ENCODE measurements around the gene ISLR. TPM values are rescaled to one million over a fixed set of nuclear protein-coding genes. Genes with fewer than 3 reads are reported as not detected.

The ISLR gene, protein sequence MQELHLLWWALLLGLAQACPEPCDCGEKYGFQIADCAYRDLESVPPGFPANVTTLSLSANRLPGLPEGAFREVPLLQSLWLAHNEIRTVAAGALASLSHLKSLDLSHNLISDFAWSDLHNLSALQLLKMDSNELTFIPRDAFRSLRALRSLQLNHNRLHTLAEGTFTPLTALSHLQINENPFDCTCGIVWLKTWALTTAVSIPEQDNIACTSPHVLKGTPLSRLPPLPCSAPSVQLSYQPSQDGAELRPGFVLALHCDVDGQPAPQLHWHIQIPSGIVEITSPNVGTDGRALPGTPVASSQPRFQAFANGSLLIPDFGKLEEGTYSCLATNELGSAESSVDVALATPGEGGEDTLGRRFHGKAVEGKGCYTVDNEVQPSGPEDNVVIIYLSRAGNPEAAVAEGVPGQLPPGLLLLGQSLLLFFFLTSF
- total RNA-seq: 46.8 TPM

- peak; percentile 96 for DNase-seq
Measured at GRCh38 chr15:74173380-74174218, at the start of gene ISLR. TSS of gene ISLR (plus strand) at chr15:74173710. CDS start at chr15:74174859, 1,149 bp downstream.

DNA sequence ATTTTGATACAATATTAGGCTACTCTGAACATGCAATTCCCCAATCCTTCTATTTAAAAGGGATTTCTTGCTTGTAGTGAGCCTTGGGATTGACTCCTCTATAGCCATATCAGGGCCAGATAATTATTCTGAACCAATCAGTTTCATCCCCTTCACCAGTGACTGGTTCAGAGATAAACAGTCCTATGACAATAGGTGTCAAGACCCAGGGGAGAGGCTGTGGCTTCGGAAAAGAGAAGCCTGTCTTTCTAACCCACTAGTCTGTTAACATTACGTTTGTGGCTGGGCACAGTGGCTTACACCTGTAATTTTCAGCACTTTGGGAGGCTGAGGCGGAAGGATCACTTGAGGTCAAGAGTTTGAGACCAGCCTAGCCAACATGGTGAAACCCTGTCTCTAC is 49.3 kb upstream of the ISLR start:
- DNase-seq: no peak

DNA sequence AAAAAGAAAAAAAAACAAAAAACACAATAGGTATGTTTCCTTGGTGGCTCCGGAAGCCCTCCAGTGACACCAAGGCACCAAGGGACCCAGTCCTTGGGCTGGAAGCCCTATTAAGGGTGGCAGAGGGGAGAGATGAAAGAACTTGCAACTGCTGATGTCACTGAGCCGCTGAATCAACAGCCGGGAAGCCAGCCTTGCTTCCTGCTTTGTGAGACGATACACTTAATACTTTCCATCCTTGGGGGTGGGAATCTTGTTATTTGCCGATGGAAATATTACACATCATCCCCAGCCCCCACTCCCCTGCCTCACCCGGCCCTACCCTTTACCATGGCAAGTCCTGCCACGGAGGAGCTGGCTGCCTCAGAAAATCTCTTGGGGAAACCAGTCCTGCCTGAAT is 48.8 kb upstream of the ISLR start:
- no peak for DNase-seq

GRCh38 chr15:74127255-74127953 is 46.1 kb upstream of the ISLR start:
- peak; percentile 77 for DNase-seq

GRCh38 chr15:74127954-74128784 is 45.3 kb upstream of the ISLR start:
- no peak for DNase-seq

GRCh38 chr15:74128785-74129585 is 44.5 kb upstream of the ISLR start:
- no peak for DNase-seq

DNA sequence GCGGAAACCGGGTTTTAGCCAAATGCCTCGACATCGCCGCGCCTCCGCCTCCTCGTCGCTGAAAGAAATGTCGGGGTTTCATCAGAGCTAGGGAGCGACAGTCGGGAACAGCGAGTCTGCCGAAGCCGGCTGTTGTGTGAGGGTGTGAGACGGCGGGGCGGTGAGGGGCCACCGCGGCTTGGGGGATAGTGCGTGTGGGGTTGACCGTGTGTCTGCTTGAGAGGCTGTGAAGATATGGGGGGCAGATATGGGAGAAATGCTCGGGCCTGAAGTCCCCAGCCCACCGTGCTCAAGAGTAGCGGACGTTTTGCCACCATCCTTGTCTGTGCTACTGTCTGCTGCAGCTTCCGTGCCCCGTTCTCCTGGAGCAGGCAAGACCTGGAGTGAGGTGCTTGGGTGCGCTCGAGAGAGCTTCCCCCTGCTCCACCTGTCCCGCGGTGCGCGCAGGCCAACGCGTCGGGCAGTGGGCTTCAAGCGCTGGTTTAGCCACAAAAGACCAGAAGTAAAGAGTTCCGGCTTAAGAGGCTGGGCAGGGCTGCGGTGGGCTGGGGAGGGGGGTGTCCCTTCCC is 43.8 kb upstream of the ISLR start:
- no peak for DNase-seq

DNA sequence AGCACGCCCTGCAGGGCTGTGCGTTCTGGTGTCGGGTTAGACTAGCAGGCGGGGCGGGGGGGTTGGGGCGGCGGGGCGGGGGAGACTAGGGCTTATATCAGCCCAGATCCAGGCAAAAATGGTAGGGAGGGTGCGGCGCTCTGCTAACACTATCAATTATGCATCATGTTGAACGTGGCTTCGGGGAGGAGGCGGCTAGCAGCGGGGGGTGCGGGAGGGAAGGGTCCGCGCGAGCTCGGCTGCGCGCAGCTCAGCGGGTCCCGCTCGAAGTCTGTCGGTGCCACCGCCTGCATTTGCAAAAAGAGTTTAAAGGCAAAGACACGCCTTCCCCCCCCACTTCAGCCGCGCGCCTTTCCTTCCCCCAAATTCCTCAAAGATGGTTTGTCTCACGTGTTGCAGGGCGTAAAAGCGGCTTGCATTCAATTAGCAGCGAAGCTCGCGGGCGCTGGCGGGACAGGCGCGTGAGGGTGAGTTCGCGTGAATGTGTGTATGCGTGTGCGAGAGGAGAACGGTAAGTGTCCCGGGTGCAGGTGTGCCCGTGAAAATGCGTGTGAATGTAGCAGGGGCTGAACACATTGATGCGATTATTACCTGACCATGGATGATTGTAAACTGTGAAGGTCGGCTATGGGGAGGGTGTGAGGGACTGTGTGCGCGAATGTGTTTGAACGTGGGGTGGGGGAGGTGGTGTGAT is 43.2 kb upstream of the ISLR start, which contains the start of gene ISLR2:
TSS of gene ISLR2 (plus strand) at position 432 of the 694 bp plus-strand sequence. CDS start 2,169 bp downstream, outside the sequence.
- no peak for DNase-seq

GRCh38 chr15:74130849-74131627 is 42.5 kb upstream of the ISLR start:
- no peak for DNase-seq

GRCh38 chr15:74131628-74132413 is 41.7 kb upstream of the ISLR start:
- no peak for DNase-seq

DNA sequence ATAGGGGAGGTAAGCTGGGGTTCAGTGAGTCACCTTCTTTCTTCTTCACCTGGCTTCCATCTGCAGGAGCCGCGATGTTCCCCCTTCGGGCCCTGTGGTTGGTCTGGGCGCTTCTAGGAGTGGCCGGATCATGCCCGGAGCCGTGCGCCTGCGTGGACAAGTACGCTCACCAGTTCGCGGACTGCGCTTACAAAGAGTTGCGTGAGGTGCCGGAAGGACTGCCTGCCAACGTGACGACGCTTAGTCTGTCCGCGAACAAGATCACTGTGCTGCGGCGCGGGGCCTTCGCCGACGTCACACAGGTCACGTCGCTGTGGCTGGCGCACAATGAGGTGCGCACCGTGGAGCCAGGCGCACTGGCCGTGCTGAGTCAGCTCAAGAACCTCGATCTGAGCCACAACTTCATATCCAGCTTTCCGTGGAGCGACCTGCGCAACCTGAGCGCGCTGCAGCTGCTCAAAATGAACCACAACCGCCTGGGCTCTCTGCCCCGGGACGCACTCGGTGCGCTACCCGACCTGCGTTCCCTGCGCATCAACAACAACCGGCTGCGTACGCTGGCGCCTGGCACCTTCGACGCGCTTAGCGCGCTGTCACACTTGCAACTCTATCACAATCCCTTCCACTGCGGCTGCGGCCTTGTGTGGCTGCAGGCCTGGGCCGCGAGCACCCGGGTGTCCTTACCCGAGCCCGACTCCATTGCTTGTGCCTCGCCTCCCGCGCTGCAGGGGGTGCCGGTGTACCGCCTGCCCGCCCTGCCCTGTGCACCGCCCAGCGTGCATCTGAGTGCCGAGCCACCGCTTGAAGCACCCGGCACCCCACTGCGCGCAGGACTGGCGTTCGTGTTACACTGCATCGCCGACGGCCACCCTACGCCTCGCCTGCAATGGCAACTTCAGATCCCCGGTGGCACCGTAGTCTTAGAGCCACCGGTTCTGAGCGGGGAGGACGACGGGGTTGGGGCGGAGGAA is 40.5 kb upstream of the ISLR start:
- DNase-seq: no peak

DNA sequence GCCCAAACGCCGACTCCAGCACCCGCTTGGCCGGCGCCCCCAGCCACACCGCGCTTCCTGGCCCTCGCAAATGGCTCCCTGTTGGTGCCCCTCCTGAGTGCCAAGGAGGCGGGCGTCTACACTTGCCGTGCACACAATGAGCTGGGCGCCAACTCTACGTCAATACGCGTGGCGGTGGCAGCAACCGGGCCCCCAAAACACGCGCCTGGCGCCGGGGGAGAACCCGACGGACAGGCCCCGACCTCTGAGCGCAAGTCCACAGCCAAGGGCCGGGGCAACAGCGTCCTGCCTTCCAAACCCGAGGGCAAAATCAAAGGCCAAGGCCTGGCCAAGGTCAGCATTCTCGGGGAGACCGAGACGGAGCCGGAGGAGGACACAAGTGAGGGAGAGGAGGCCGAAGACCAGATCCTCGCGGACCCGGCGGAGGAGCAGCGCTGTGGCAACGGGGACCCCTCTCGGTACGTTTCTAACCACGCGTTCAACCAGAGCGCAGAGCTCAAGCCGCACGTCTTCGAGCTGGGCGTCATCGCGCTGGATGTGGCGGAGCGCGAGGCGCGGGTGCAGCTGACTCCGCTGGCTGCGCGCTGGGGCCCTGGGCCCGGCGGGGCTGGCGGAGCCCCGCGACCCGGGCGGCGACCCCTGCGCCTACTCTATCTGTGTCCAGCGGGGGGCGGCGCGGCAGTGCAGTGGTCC is 39.7 kb upstream of the ISLR start:
- DNase-seq: no peak

GRCh38 chr15:74134387-74135027 is 39.0 kb upstream of the ISLR start:
- DNase-seq: no peak

GRCh38 chr15:74135041-74135565 is 38.4 kb upstream of the ISLR start:
- DNase-seq: no peak

DNA sequence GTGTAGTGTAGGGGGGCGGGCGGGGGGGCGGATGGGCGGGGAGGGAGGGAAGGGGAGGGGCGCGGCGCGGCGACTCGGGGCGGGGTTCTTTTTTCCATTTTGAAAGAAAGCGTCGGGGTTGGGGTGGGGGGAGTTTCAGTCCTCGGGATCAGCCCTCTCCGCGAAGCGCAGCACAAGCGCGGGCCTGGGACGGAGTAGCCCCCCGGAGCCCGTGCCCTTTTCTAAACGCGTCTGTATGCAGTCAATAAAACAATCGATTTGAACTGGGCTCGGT is 37.0 kb upstream of the ISLR start:
- no peak for DNase-seq
